ENCODE data around the gene CIPC. TPM values are rescaled to one million over a fixed set of nuclear protein-coding genes. Genes with fewer than 3 reads are reported as not detected.

Gene CIPC
- total RNA-seq, 1 donor from 2014 or later = 9.7 TPM

DNA sequence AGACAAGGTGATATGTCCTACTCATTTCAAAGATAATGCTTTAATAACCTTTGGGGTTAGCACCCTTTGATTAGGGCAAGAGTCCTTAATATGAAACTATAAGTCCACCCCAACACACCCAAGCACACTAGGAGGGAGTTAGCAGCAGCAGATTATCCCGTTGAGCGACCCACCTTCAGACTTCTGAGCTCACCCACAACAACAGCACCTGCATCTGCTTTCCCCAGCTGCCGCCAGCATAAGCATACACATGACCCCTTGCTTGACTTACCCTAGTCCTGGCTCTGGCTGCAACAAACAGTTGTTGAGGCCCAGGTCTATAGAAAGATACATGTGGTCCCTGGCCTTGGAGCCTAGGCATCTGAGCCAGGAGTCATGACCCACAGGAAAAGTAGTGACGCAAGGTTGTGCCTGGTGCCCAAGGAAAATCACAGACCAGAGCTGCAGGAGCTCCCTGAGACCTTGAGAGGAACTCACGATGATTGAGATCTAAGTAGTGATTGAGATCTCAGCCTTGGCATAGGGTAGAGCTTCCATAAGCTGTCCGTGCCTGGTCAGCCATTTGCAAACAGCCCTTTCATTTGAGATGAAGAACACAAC lies 24.6 kb downstream of the CIPC start:
- TF ChIP-seq, protein P1, sequence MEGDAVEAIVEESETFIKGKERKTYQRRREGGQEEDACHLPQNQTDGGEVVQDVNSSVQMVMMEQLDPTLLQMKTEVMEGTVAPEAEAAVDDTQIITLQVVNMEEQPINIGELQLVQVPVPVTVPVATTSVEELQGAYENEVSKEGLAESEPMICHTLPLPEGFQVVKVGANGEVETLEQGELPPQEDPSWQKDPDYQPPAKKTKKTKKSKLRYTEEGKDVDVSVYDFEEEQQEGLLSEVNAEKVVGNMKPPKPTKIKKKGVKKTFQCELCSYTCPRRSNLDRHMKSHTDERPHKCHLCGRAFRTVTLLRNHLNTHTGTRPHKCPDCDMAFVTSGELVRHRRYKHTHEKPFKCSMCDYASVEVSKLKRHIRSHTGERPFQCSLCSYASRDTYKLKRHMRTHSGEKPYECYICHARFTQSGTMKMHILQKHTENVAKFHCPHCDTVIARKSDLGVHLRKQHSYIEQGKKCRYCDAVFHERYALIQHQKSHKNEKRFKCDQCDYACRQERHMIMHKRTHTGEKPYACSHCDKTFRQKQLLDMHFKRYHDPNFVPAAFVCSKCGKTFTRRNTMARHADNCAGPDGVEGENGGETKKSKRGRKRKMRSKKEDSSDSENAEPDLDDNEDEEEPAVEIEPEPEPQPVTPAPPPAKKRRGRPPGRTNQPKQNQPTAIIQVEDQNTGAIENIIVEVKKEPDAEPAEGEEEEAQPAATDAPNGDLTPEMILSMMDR (IDR thresholded peaks at IDR 0.05; ENCODE audit: insufficient read depth, low read length, severe bottlenecking) = no peak
- no peak overlapping the region for H3K4me3 ChIP-seq (ENCODE audit: low read depth, low read length)
- FAIRE-seq (peak; percentile 75), DNase-seq (ENCODE audit: low read depth) (no peak)
- no peaks in the 10 kb centered on the region for H3K36me3 ChIP-seq (ENCODE audit: control insufficient read depth, insufficient read depth, low read length)
- H3K27me3 ChIP-seq (ENCODE audit: control insufficient read depth, insufficient read depth, low read length) = peaks cover 12% of the 10 kb centered on the region

DNA sequence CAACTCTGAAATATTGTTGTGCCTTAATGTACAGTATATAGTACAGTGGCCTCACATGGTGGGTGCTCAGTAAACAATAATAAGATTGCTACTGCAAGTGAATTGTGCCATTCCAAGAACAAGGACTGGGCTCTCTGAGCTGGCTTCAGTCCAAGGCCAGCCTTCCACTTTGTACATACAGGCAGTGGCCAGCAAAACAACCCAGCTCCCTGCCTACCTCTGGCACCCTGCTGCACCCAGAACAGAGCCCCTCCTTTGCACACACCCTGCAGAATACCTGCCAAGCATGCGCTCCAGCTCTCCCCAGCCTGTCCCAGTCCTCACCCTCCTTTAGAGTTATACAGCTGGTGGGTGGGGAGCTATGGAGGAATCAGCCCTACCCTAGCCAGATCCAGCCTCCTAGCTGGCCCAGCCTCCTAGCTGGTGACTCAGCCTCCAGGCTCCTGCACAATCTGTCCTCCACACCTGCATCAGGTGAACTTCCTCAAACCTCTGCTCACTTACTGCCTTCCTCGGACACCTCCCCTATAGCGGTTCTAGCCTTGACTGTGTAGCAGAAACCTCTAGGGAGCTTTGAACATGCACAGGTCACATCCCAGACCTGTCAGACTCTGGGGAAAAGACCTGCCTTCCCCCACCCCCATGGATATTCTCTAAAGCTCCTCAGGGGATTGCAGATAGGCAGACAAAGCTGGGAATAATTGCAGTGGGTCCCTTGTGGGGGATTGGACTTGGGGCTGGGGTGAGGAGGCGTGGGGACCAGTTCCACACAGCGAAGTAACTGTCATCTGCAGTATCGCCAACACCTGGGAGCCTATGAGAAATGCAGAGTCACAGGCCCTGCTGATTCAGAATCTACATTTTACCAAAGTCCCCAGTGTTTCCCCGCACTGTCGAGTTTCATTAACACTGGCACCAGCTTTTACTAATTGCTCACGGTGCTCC lies 25.6 kb downstream of the CIPC start:
- Histone ChIP-seq H3K27me3 (ENCODE audit: control insufficient read depth, insufficient read depth, low read length) (peaks cover 14% of the 10 kb centered on the region), H3K4me3 (ENCODE audit: low read depth, low read length) (no peak overlapping the region), H3K36me3 (ENCODE audit: control insufficient read depth, insufficient read depth, low read length) (no peaks in the 10 kb centered on the region)
- TF ChIP-seq, protein P1 (IDR thresholded peaks at IDR 0.05; ENCODE audit: insufficient read depth, low read length, severe bottlenecking) = no peak
- peak; percentile 94 for DNase-seq (ENCODE audit: low read depth)
- peak; percentile 99 for FAIRE-seq

DNA sequence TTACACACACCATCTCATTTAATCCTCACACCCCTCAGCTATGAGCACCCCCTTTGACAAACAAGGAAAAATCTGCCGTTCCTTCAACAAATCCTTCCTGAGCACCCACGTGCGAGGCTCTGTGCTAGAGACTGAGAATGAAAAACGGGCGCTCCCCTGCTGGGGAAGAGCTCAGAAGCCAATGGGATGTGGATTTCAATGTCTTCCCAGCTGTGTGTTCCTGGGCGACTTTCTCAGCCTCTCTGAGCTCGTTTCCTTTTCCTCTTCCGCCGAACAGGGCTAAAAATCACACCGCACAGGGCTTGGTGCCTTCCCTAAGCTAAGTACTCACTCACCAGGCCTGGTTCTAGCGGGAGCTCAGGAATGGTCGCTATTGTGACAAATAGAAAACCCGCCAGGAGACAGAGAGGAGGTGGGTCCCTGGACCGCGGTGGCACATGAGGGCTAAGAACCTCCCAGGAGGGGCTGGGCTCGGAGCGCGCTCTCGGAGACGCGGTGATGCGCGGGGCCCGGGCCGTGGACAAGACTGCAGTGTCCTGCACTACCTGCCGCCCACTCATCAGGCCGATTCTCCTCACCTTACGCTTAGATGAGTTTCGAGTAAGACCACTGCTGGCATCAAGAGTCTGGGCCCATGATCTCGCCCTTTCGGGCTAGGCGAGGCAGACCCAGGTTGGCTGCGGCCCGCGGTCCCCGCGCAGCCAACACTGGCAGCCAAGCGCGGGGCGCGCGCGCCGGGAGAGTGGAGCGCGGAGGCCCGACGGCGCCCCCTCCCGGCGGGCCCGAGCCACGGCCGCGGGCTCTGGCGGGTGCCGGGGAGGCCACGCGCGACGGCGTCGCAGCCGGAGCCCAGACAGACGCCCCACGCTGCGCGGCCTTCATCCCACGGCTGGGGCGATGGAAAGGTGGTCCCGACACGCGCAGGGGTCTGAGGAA lies 26.6 kb downstream of the CIPC start:
- Histone ChIP-seq H3K4me3 (ENCODE audit: low read depth, low read length) (peak overlapping the region; percentile 34), H3K27me3 (ENCODE audit: control insufficient read depth, insufficient read depth, low read length) (peaks cover 15% of the 10 kb centered on the region), H3K36me3 (ENCODE audit: control insufficient read depth, insufficient read depth, low read length) (no peaks in the 10 kb centered on the region)
- DNase-seq (ENCODE audit: low read depth) (no peak), FAIRE-seq (no peak)
- TF ChIP-seq, protein P1 (IDR thresholded peaks at IDR 0.05; ENCODE audit: insufficient read depth, low read length, severe bottlenecking) = peak; percentile 46

DNA sequence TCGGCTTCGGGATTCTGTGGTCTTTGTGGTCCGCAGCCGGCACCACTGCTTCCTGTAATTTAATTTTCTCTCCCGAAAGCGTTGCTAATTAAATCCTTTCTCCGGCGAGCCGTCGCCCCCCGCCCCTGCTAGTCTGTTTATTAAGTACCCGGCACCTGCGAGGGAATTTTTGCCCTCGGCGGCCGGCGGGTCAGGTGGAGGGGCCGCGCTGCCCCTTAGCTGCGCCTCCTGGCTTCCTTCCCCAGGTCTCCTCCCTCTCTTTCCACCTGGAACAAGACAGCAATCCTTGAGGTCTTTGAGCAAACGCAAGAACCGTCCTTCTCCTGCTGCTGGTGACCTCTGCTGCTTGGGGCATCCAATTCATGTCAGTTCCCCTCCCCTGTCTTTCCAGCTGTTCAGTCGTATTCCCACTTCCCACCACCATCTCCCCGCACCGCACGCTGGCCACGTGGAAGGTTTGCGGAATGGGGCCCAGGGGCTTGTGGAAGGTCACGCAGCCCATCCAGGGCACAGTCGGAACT lies 27.3 kb downstream of the CIPC start:
- peak overlapping the region; percentile 34 for H3K4me3 ChIP-seq (ENCODE audit: low read depth, low read length)
- DNase-seq (ENCODE audit: low read depth) (no peak), FAIRE-seq (no peak)
- peaks cover 15% of the 10 kb centered on the region for H3K27me3 ChIP-seq (ENCODE audit: control insufficient read depth, insufficient read depth, low read length)
- H3K36me3 ChIP-seq (ENCODE audit: control insufficient read depth, insufficient read depth, low read length) = no peaks in the 10 kb centered on the region
- TF ChIP-seq, protein P1 (IDR thresholded peaks at IDR 0.05; ENCODE audit: insufficient read depth, low read length, severe bottlenecking) = no peak

DNA sequence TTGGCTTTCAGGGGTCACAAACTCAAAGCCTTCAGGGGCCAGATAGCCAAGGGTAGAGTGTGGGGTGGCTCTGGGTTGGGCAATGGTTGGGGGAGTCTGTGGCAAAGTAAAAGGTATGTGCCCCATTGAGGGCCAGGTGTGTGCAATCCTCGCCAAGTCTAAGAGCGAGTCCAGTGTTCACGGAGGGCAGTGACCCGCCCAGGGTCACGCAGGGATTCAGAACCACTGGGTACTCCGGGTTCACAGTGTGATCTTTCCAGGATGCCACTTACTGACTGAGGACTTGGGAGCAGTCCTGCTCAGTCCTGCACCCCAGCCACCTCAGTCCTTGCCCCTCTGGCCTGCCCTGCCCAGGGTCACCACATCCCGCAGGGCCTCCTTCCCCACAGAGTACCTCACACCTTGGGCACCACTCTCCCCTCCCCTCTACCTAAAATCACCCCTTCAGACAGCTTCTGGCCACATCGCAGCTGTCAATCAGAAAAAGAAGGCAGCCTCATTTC lies 27.8 kb downstream of the CIPC start:
- H3K27me3 ChIP-seq (ENCODE audit: control insufficient read depth, insufficient read depth, low read length) = peaks cover 15% of the 10 kb centered on the region
- TF ChIP-seq, protein P1 (IDR thresholded peaks at IDR 0.05; ENCODE audit: insufficient read depth, low read length, severe bottlenecking) = no peak
- H3K4me3 ChIP-seq (ENCODE audit: low read depth, low read length) = no peak overlapping the region
- FAIRE-seq (no peak), DNase-seq (ENCODE audit: low read depth) (no peak)
- no peaks in the 10 kb centered on the region for H3K36me3 ChIP-seq (ENCODE audit: control insufficient read depth, insufficient read depth, low read length)

Data from bronchial epithelial cell (primary cell).